ENCODE results near the gene LAMA5.

LAMA5 gene

DNA sequence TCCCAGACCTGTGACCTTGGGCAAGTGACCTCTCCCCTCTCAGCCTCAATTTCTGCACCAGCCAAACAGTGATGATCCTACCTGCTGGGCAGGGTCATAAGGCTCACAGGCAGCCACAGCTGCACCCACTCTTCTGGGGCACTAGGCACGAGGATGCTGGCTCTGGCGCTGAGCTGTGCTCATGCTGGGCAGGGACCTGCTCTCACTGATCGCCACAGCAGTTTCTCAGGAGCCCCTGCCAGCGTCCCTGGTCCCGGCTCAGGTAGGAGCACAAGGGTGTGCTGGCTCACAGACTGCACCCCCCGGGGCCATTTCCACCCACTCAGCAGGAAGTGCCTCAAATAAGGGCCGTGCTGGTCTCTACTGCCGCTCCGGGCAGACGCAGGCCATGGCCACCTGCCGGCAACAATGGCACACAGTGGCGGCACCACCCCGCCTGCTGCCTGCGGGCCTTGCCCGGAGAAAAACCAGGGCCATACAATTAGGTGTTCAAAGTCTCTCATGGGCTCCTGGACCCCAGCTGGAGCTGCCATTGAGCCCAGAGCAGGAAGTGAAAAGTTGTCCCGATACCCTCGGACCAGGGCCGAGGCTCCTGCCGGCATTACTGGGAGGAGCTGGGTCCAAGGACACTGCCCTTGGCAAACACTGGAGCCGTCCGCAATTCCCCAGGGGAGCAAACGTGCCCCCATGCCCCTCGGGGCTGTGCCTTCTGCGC is 44.5 kb upstream of the LAMA5 start:
- no peak for DNase-seq (ENCODE audit: low read depth in 2 of 2)
- TF ChIP-seq, protein P1, sequence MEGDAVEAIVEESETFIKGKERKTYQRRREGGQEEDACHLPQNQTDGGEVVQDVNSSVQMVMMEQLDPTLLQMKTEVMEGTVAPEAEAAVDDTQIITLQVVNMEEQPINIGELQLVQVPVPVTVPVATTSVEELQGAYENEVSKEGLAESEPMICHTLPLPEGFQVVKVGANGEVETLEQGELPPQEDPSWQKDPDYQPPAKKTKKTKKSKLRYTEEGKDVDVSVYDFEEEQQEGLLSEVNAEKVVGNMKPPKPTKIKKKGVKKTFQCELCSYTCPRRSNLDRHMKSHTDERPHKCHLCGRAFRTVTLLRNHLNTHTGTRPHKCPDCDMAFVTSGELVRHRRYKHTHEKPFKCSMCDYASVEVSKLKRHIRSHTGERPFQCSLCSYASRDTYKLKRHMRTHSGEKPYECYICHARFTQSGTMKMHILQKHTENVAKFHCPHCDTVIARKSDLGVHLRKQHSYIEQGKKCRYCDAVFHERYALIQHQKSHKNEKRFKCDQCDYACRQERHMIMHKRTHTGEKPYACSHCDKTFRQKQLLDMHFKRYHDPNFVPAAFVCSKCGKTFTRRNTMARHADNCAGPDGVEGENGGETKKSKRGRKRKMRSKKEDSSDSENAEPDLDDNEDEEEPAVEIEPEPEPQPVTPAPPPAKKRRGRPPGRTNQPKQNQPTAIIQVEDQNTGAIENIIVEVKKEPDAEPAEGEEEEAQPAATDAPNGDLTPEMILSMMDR (IDR thresholded peaks at IDR 0.05; ENCODE audit: low read depth, low read length) = no peak
- no peak overlapping the region for H3K4me3 ChIP-seq (replicated peaks in 1 of 2; ENCODE audit: low read depth in 2 of 2, low read length in 2 of 2)

DNA sequence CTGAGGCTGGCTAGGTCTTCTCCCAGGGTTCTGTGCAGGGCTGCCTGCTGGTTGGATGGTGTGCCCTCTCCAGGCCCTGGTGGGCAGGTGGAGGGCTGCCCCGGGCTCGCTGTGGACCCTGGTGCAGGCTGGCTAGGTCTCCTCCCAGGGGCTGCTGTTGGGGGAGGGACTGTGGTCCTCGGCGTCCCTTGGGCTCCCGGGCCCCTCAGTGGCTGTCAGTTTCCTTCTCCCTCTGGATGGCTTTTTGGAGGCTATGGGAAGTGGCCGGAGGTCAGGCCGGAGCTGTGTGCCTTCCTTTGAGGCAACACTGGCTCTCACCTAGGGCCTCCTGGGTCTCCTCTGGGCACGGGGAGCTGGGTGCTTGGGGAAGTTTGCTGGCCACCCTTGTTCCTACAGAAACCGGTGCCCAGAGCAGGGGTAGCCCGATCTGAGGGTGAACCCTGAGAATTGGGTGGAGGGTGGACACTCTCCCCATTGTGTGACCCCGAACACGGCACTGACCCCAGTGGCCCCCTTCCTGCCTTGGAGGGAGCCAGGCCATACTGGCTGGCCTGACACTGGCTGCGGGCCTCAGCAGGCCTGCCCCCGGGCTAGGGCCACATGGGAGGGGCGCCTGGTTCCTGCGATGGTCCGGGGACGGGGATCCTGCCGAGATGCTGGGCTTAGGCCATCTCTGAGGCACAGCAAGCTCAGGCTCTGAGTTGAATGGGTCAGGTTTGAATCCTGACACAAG is 43.8 kb upstream of the LAMA5 start:
- no peak overlapping the region for H3K4me3 ChIP-seq (replicated peaks in 1 of 2; ENCODE audit: low read depth in 2 of 2, low read length in 2 of 2)
- TF ChIP-seq, protein P1 (IDR thresholded peaks at IDR 0.05; ENCODE audit: low read depth, low read length) = no peak

DNA sequence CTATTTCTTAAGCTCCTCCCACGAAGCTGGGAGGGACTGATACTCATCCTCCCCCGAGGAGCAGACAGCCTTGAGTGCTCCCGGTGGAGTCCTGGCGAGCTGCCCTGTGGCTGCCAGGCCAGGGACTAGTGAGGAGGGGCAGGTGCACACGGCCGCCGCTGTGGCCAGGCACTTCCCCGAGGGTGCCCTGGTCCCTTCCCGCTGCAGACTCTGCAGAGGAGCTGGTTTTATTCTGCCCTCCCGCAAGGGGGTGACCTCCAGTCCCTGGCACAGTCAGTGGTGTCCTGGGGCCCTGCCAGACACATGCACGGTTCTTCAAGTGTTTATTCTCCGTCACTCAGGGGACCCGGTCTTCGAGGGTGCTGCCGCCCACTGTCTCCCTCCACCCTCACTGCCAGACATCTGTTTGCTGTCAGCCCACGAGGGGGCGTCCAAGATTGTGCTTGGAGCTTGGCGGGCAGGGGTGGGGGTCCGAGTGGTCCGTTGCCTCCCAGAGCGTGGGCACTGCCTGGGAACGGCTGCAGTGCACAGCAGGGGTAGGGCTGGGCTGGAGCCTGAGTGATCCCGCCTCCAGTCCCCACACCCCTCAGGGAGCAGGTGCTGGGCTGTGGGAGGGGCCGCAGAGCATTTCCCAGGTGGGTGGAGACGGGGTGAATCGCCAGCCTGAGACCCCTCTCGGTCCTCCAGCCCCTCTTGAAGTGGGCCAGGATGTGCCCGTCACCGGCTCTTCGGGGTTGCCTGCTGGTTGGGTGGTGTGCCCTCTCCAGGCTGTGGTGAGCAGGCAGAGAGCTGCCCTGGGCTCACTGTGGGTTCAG is 43.0 kb upstream of the LAMA5 start:
- TF ChIP-seq, protein P1 (IDR thresholded peaks at IDR 0.05; ENCODE audit: low read depth, low read length) = peak; percentile 52
- DNase-seq (ENCODE audit: low read depth in 2 of 2) = peak; percentile 24 to 31
- H3K4me3 ChIP-seq (replicated peaks in 1 of 2; ENCODE audit: low read depth in 2 of 2, low read length in 2 of 2) = no peak overlapping the region

More for the DNA sequence above, 43.8 kb upstream of the LAMA5 start:
- no peak for DNase-seq (ENCODE audit: low read depth in 2 of 2)

DNA sequence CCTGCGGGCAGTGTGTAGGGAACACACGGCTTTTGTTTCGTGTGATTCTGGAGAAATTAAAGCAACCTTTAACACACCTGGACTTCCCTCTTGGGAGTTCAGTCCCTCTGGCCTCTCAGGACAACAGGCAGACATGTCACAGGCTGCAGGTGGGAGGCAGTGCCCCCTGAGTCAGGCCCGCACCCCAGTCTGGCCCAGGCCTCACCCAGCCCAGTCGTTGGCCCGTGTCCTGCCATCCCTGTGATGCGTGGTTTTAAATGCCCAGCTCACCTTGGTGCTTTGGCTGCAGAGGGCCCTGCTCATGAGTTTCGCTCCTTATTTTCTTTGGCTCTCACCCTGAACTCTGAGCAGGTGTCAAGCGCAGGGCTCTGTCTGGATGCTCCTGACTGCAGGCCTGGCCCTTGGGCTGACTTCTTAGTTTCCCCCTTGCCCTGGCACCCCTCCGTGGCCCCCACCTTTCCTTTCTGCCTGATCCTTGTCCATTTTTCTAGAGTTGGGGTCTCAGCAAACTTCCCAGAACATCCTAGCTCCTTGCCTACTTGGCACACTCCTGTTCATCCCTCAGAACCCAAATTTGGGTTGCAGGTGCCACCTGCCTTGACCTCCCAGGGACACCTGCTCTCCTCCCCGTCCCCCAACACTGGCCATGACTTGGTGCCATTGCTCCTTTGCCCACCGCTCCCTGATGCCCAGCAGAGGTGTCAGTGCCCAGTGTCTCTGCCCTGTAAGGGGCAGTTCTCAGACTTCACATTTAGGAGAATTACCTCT is 42.2 kb upstream of the LAMA5 start:
- TF ChIP-seq, protein P1 (IDR thresholded peaks at IDR 0.05; ENCODE audit: low read depth, low read length) = no peak
- no peak for DNase-seq (ENCODE audit: low read depth in 2 of 2)
- no peak overlapping the region for H3K4me3 ChIP-seq (replicated peaks in 1 of 2; ENCODE audit: low read depth in 2 of 2, low read length in 2 of 2)

DNA sequence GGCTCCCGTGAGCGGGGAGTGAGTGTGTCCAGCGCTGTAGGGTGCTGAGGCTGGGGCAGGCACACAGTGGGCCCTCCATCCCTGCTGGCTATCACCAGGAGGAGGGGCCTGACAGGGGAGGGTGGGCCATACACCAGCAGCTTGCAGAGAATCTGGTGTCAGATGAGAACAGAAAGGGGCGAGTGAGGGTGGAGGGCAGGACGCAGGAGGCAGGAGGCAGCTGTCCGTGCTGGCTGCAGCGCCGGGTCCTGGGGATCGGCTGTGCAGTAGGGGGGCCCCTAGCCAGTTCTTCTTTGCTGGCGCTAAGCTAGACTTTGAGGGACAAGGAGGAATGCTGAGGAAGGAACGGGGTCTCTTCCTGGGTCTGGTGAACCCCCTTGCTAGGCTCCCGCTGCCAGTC is 41.5 kb upstream of the LAMA5 start:
- TF ChIP-seq, protein P1 (IDR thresholded peaks at IDR 0.05; ENCODE audit: low read depth, low read length) = no peak

DNA sequence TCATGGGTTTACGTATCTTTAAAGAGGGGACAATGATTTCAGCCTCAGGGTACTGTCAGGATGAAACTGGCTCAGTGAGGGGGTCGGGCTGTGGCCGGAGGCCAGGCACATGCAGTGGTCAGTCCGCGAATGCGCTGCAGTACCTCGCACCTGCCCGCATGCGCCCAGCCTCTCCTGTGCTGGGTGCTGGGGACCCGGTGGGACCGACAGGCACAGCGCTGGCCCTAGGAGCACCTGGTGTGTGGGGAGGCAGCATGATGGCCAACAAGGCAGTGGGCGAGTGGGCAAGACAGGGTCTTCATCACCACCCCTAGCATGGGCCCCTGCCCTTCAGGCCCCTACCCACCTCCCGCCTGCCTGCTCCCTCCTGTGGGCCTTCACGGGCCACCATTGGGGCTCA is 40.9 kb upstream of the LAMA5 start:
- TF ChIP-seq, protein P1 (IDR thresholded peaks at IDR 0.05; ENCODE audit: low read depth, low read length) = no peak
- H3K4me3 ChIP-seq (replicated peaks in 1 of 2; ENCODE audit: low read depth in 2 of 2, low read length in 2 of 2) = no peak overlapping the region
- DNase-seq (ENCODE audit: low read depth in 2 of 2) = no peak

More for the DNA sequence above, 41.5 kb upstream of the LAMA5 start:
- no peak for DNase-seq (ENCODE audit: low read depth in 2 of 2)
- H3K4me3 ChIP-seq (replicated peaks in 1 of 2; ENCODE audit: low read depth in 2 of 2, low read length in 2 of 2) = no peak overlapping the region

Data from cardiac fibroblast (primary cell).